ENCODE results near the gene STIMATE.

Gene STIMATE

DNA sequence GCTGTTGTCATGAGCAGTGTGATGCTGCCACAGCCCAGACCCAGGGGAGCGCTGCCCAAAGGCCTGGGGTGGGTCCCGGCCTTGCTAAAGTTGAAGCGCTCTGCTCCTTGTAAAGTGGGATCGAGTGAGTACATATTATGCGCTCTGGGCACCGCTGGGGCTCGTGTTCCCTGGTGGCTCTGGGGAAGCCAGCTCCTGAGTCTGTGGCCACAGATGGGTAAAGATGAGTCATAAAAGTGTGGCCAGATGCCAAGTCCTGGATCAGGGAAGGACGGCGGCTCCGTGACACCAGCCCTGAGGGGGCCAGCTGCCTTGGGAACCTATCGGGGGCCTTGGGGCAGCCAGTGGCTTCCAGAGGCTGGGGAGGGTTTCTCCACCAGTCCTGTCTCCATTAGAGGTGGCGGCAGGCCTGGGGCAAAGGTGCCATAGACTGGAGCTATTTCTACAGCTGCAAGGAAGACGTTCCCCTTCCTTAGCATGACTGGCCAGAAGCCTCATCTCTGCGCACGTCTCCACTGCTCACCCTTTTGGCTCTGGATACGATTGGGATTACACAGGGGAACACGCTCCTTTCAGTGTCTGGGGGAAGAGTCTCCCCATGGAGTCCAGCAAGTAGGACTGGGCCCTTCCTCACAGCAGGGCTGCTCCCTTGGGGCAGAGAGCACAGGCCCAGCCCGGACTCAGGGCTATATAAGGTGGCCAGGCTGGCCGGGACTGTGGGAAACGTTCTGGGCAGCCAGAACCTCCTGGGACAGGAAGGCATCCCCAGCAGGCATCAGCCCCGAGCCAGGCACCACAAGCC, 65.6 kb downstream of the STIMATE start:
- peak; percentile 81 for DNase-seq
- in situ Hi-C loops (cut with HindIII; ENCODE audit: low pct_ligation_motif_present, low pct_unique_long_range_greater_than_20kb, low sequenced_read_pairs) = no loop called here

GRCh38 chr3:52830535-52831258, 66.7 kb downstream of the STIMATE start, which contains the start of gene ITIH4:
Gene ITIH4 (minus strand): TSS chr3:52830672. CDS start chr3:52830642, 30 bp downstream.
- in situ Hi-C loops (cut with HindIII; ENCODE audit: low pct_ligation_motif_present, low pct_unique_long_range_greater_than_20kb, low sequenced_read_pairs) = no loop called here
- DNase-seq = no peak

GRCh38 chr3:52829906-52830463, 67.4 kb downstream of the STIMATE start:
- in situ Hi-C loops (cut with HindIII; ENCODE audit: low pct_ligation_motif_present, low pct_unique_long_range_greater_than_20kb, low sequenced_read_pairs) = no loop called here
- DNase-seq = no peak

DNA sequence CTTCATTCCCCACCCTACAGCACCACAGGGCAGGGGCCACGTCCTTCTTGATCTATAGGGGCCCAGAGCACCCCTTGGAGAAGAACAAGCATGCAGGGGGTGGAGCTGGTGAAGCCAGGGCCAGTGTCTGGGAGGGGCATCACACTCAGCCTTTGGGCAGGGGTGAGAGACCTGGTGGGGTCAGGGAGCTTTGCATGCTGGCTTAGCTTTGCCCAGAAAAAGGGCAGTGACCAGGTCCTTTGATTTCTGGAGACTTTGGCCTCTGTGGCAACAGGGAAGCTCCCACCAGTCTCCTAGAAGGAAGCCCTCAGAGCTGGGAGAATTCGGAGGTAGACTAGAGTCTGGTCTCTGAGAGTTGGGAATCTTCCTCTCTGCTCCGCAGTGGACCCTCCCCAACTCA, 67.9 kb downstream of the STIMATE start:
- in situ Hi-C loops (cut with HindIII; ENCODE audit: low pct_ligation_motif_present, low pct_unique_long_range_greater_than_20kb, low sequenced_read_pairs) = no loop called here
- no peak for DNase-seq

DNA sequence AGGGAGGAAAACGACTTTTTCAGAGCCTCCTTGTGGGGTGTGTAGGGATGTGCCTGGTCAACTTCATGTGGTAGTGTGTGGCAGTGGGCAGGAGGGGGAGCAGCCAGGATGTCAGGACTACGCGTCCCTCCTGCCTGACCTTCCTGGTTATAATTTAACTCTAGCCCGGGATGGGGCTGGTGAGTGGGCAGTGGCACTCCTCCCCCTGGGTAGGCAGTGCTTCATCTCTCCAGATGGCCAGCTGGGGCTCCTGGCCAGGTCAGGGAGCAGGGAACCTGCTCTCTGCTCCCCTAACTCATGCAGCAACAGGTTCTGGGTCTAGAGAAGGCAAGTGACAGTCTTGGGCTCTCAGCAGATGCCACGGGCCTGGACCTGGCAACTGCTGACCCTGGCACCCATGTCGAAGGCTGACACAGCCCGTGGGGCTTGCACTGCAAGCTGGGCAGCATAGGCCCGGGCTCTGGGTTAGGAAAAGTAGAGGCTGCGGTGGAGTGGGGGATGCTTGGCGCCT, 69.4 kb downstream of the STIMATE start:
- in situ Hi-C loops (cut with HindIII; ENCODE audit: low pct_ligation_motif_present, low pct_unique_long_range_greater_than_20kb, low sequenced_read_pairs) = no loop called here
- peak; percentile 89 for DNase-seq

DNA sequence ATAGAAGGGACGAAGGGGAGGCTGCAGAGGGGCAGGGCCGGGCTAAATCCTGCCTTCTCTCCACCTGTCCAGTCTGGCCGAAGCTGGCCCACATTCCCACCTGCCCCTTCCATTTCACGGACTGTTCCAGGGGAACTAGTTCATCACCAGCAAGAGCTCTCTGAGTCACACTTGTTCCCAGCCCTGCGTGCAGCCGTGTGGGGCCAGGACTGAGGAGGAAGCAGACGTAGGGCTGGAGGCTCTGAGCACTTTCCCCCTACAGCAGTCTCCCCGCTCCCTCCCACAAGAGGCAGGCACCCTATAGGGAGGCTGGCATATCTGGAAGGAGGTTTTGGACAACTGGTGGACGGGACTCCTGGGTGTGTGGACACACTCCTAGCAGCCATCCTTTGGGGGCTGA, 69.9 kb downstream of the STIMATE start:
- in situ Hi-C loops (cut with HindIII; ENCODE audit: low pct_ligation_motif_present, low pct_unique_long_range_greater_than_20kb, low sequenced_read_pairs) = no loop called here
- peak; percentile 72 for DNase-seq

- no peak for DNase-seq
- in situ Hi-C loops (cut with HindIII; ENCODE audit: low pct_ligation_motif_present, low pct_unique_long_range_greater_than_20kb, low sequenced_read_pairs) = no loop called here
Observed at GRCh38 chr3:52824037-52824436, 73.3 kb downstream of the STIMATE start.

DNA sequence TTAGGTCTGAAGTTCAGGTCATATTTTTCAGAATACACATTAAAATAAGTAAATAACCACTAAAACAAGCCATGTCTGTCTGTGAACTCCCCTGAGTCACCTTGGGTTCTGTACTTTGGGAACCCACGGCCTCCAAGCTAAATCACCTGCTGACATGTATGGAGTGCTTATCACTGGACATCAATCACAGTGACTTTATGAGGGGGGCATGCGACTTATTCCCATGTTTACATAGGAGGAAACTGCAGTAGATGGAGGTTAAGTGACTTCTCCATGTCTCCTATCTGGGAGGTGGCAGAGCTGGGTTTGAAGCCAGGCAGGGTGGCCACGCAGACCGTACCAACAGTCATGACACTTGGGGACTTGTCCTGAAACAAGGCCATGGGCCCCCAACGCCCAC, 75.0 kb downstream of the STIMATE start:
- in situ Hi-C loops (cut with HindIII; ENCODE audit: low pct_ligation_motif_present, low pct_unique_long_range_greater_than_20kb, low sequenced_read_pairs) = no loop called here
- no peak for DNase-seq

DNA sequence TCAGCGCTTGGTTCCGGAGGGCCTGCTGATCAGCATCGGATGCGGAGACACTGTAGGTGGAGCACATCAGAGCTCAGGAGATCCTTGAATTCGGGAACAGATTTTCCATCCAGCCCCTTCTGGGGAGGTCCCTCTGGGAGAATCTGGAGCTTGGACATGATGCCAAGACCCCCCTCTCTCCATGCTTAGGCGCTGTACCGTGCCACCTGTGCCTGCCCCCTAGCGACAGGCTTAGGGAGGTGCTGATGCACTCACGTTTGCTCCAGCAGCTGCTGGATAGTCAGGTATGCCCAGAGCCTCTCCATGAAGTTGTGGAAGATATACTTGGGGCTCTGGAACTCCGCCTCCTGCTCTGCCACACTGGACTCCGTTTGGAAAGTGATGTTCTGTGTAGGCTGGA, 76.6 kb downstream of the STIMATE start:
- in situ Hi-C loops (cut with HindIII; ENCODE audit: low pct_ligation_motif_present, low pct_unique_long_range_greater_than_20kb, low sequenced_read_pairs) = no loop called here
- no peak for DNase-seq

GRCh38 chr3:52819936-52820335, 77.4 kb downstream of the STIMATE start:
- no peak for DNase-seq
- in situ Hi-C loops (cut with HindIII; ENCODE audit: low pct_ligation_motif_present, low pct_unique_long_range_greater_than_20kb, low sequenced_read_pairs) = no loop called here

DNA sequence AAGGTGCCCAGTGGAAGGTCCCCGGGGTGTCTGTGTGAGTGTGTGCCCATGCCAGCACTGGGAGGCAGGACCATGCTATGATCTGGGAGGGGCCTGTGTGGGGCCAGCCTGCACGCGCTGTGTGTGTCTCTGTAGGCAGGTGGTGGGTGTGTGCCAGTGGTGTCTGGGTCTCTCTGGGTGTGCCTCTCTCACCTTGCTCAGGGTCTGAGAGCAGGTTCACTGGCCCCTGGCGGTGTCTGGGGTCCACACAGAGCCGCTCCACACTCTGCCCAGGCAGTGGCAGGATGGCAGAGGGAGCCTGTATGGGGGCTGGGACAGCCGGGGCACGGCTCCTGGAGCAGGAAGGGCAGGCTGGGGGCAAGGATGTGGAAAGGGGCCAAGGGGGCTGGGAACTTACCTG, 79.5 kb downstream of the STIMATE start:
- no peak for DNase-seq
- in situ Hi-C loops (cut with HindIII; ENCODE audit: low pct_ligation_motif_present, low pct_unique_long_range_greater_than_20kb, low sequenced_read_pairs) = no loop called here

DNA sequence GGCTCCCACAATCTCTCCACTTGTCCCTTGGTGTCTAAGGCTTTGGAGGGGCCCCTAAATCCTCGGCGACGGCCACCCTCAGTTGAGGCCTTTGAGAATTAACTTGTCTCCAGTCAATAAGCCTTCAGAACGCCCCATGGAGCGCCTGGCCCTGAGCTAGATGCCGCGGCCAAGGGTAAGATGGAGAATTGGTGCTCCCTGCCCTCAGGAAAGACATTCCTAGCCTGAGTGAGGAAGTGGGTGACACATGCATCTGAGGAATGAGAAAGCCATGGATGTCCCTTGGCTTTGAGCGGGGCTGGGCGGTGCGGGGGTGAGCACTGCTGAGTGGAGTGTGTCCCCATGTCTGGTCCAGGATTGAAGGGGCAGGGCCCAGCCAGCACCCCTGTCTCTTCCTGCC, 80.1 kb downstream of the STIMATE start:
- no peak for DNase-seq
- in situ Hi-C loops (cut with HindIII; ENCODE audit: low pct_ligation_motif_present, low pct_unique_long_range_greater_than_20kb, low sequenced_read_pairs) = no loop called here

DNA sequence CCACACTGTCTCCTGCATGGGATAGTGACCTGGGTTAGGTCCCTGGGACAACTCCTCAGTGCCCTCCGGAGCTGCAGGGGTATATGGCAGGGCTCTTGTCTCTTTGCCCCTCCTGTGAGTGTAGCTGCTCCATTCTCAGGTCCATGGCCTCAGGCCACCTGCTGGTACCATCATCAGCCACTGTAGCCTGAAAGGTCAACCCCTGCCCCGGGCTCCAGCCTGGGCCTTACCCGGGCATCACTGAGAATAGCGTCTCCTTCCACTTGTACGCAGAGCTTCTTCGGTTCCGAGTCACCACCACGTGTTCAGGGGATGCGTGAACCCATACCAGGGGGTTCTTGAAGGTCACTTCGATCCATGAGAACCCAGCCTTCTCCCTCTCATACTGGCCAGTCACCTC, 80.7 kb downstream of the STIMATE start:
- DNase-seq = no peak
- in situ Hi-C loops (cut with HindIII; ENCODE audit: low pct_ligation_motif_present, low pct_unique_long_range_greater_than_20kb, low sequenced_read_pairs) = no loop called here

DNA sequence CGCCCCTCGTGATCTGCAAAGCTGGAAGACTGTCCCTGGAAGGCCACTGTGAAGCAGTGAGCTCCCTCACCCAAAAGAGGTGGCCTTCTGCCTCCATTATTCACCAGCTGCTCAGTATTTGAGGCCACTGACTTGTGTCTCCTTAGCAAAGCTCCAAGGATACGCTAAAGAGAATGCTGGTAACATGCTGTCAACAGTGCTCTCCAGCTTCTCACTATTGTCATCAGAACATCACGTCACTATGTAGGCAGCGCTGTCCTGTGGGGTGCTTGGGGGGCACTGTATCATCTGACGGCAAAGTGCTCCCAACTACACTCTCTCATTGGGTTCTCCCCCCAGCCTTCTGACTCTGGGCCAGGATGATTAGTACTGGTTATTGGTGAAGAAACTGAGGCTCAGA, 81.1 kb downstream of the STIMATE start:
- in situ Hi-C loops (cut with HindIII; ENCODE audit: low pct_ligation_motif_present, low pct_unique_long_range_greater_than_20kb, low sequenced_read_pairs) = no loop called here
- DNase-seq = no peak

- DNase-seq = no peak
- in situ Hi-C loops (cut with HindIII; ENCODE audit: low pct_ligation_motif_present, low pct_unique_long_range_greater_than_20kb, low sequenced_read_pairs) = no loop called here
Observed at GRCh38 chr3:52813810-52814209, 83.5 kb downstream of the STIMATE start.

DNA sequence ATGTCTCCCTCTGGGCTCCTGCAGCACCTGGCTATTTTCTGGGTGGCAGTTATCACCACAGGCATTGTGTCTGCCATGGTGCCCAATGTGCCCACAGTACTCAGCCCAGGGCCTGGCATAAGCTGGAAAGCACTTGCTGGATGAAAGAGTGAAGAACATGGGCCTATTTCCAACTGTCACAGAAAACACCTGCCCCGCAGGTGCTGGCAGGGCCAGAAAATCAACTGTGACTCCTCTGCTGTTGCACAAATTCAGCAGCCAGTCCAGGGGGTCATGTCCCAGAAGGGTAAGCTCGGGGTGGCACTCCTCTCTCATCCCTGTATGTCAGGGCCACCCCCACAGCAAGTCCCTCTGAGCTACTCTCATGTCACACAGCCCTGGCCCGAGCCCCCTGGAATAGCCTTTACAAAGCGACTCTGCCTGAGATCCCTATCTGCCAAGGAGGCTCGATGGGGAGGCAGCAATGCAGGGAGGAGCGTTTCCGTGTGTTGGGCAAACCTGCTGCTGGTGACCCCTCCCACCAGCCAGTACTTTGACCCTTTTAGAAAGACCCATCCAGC, 85.8 kb downstream of the STIMATE start:
- in situ Hi-C loops (cut with HindIII; ENCODE audit: low pct_ligation_motif_present, low pct_unique_long_range_greater_than_20kb, low sequenced_read_pairs) = no loop called here
- no peak for DNase-seq

- DNase-seq = no peak
- in situ Hi-C loops (cut with HindIII; ENCODE audit: low pct_ligation_motif_present, low pct_unique_long_range_greater_than_20kb, low sequenced_read_pairs) = no loop called here
Observed at GRCh38 chr3:52810923-52811322, 86.4 kb downstream of the STIMATE start.

DNA sequence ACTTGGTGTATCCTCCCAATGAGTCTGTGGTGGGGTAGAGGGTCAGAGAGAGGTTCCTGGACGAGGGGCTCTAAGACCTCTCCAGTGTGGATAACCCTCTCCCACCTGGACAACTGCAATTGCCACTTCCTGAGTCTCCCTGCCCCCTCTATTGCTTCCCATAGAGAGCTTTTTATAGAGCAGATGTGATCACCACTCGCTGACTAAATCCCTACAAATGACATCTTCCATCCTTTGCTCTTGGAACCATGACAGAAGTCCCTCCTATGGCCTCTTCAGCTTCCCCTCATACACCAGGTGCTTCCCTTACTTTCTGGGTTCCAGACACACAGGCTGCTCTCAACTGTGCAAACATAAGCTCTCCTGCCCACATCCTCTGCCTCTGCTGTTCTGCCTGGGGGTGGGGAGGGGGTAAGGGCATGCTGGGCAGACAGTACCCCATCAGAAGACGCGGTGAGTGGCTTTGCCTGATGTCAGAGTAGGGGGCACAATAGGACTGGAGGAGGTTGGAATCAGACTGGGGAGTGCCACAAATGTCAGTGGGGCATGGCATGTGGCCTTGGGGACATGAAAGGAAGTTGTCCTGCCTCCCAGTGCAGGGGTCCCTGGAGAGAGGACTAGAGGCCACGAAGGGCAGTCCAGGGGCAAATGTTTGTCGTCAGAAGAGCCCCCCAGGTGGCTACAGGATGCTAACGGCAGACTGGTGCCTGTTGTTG, 87.5 kb downstream of the STIMATE start:
- no peak for DNase-seq
- in situ Hi-C loops (cut with HindIII; ENCODE audit: low pct_ligation_motif_present, low pct_unique_long_range_greater_than_20kb, low sequenced_read_pairs) = no loop called here

DNA sequence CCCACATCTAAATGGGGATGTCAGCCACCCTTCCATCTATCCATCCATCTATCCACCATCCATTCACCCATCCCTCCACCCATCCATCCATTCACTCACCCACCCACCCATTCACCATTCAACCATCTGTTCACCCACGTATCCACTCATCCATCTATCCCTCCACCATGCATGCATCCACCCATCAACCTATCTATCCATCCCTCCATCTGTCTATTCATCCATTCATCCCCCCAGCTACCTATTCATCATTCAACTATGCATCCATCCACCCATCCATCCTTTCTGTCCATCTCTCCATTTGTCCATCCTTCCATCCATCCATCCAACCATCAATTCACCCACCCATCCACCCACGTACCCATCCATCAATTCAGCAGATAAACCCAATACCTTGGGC, 88.2 kb downstream of the STIMATE start:
- no peak for DNase-seq
- in situ Hi-C loops (cut with HindIII; ENCODE audit: low pct_ligation_motif_present, low pct_unique_long_range_greater_than_20kb, low sequenced_read_pairs) = no loop called here

All from ACHN (cell line).